GM23248 (cell line): ENCODE measurements around the gene IQSEC3.

Experiments used
- EZH2 ChIP-seq: fragments of 200-600 bp; sonication (generic); IDR thresholded peaks from 2 replicates; pipeline ENCODE4 v1.6.1; 2018; ENCODE audit warnings: antibody characterized with exemption, mild to moderate bottlenecking; ENCODE audit not compliant: insufficient read depth, poor library complexity, severe bottlenecking
- EZH2phosphoT487 ChIP-seq: fragments of 200-600 bp; sonication (generic); IDR thresholded peaks from 2 replicates; pipeline ENCODE4 v1.6.1; 2018; ENCODE audit warnings: antibody characterized with exemption, moderate library complexity, mild to moderate bottlenecking, low read depth; ENCODE audit not compliant: insufficient read depth

GRCh38 chr12:203462-204260 lies 137.1 kb downstream of the IQSEC3 start:
- no peak for TF ChIP-seq EZH2phosphoT487
- no peak for TF ChIP-seq EZH2
